ENCODE measurements around the gene SLC6A12.

DNA sequence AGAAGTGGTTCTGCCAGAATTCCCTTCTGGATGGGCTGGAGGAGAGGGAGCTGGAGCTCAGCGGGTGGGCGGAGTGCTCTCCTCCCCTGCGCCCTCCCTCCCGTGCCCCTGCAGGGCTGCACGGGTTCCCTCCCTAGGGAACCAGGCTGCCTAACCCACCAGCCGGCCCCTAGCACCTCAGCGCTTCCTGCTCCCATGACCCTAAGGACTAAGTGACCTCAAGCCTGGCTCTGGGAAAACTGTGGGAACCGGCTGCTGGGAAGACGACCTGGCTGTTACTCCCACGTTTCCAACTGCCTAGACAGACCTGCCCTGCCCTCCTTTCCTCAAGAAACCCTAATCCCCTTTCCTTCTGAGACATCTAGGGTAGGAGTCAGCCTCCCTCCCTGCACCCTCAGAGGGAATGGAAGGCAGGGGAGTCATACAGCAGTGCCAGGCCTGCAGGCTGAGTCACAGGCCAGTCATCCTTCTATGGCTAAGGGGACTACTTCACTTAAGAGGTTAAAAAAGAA, 31.5 kb downstream of the SLC6A12 start:
- TF ChIP-seq, protein P1, sequence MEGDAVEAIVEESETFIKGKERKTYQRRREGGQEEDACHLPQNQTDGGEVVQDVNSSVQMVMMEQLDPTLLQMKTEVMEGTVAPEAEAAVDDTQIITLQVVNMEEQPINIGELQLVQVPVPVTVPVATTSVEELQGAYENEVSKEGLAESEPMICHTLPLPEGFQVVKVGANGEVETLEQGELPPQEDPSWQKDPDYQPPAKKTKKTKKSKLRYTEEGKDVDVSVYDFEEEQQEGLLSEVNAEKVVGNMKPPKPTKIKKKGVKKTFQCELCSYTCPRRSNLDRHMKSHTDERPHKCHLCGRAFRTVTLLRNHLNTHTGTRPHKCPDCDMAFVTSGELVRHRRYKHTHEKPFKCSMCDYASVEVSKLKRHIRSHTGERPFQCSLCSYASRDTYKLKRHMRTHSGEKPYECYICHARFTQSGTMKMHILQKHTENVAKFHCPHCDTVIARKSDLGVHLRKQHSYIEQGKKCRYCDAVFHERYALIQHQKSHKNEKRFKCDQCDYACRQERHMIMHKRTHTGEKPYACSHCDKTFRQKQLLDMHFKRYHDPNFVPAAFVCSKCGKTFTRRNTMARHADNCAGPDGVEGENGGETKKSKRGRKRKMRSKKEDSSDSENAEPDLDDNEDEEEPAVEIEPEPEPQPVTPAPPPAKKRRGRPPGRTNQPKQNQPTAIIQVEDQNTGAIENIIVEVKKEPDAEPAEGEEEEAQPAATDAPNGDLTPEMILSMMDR (IDR thresholded peaks at IDR 0.05), result no peak
- TF ChIP-seq SOX15 (CRISPR knock-in tag; IDR thresholded peaks at IDR 0.05) (no peak), CREM (CRISPR knock-in tag; IDR thresholded peaks at IDR 0.05) (no peak), ZNF232 (CRISPR knock-in tag; IDR thresholded peaks at IDR 0.05) (no peak), EMX1 (CRISPR knock-in tag; IDR thresholded peaks at IDR 0.05) (no peak)
- TF ChIP-seq, protein P2, sequence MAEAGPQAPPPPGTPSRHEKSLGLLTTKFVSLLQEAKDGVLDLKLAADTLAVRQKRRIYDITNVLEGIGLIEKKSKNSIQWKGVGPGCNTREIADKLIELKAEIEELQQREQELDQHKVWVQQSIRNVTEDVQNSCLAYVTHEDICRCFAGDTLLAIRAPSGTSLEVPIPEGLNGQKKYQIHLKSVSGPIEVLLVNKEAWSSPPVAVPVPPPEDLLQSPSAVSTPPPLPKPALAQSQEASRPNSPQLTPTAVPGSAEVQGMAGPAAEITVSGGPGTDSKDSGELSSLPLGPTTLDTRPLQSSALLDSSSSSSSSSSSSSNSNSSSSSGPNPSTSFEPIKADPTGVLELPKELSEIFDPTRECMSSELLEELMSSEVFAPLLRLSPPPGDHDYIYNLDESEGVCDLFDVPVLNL (CRISPR knock-in tag; IDR thresholded peaks at IDR 0.05; ENCODE audit: borderline replicate concordance, low read depth), result no peak
- TF ChIP-seq, protein P3, sequence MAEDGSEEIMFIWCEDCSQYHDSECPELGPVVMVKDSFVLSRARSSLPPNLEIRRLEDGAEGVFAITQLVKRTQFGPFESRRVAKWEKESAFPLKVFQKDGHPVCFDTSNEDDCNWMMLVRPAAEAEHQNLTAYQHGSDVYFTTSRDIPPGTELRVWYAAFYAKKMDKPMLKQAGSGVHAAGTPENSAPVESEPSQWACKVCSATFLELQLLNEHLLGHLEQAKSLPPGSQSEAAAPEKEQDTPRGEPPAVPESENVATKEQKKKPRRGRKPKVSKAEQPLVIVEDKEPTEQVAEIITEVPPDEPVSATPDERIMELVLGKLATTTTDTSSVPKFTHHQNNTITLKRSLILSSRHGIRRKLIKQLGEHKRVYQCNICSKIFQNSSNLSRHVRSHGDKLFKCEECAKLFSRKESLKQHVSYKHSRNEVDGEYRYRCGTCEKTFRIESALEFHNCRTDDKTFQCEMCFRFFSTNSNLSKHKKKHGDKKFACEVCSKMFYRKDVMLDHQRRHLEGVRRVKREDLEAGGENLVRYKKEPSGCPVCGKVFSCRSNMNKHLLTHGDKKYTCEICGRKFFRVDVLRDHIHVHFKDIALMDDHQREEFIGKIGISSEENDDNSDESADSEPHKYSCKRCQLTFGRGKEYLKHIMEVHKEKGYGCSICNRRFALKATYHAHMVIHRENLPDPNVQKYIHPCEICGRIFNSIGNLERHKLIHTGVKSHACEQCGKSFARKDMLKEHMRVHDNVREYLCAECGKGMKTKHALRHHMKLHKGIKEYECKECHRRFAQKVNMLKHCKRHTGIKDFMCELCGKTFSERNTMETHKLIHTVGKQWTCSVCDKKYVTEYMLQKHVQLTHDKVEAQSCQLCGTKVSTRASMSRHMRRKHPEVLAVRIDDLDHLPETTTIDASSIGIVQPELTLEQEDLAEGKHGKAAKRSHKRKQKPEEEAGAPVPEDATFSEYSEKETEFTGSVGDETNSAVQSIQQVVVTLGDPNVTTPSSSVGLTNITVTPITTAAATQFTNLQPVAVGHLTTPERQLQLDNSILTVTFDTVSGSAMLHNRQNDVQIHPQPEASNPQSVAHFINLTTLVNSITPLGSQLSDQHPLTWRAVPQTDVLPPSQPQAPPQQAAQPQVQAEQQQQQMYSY (CRISPR knock-in tag; IDR thresholded peaks at IDR 0.05), result 0 out of 2 replicates have a peak, but pooled peaks have one; percentile 34
